H1 (cell line): Measurements from ENCODE around the gene P2RX6. TPM values are rescaled to one million over a fixed set of nuclear protein-coding genes. Genes with fewer than 3 reads are reported as not detected.
"Not testable (repeated sequence)": the region's sequence is repeated elsewhere in the genome, so short reads cannot be mapped to it uniquely, and the experiment has no call there.

Experiments
- CTCF ChIA-PET: fragments of 300-600 bp; sonication (Branson Sonifier 250); formaldehyde crosslinking; loops from one replicate; lab custom pipeline; 2021; ENCODE audit not compliant: partially characterized antibody; lab: Charles Lee
- POLR2A ChIA-PET: fragments of 300-600 bp; sonication (Branson Sonifier 250); formaldehyde crosslinking; loops from one replicate; lab custom pipeline; 2021; ENCODE audit warnings: inconsistent platforms; ENCODE audit not compliant: partially characterized antibody; lab: Charles Lee
- DNase-seq, 2 experiments: peaks; one replicate each; pipeline versions ENCODE4 v3.0.0 to v3.0.0-alpha.2; 2010 to 2022; ENCODE audit warnings: low spot score in 2 of 2, low read depth in 1 of 2, mixed read lengths in 1 of 2
- FAIRE-seq: peaks from 2 replicates; lab custom pipeline; 2011; peaks lifted over from hg19 to GRCh38; lab: Jason Lieb, UNC
- H2AFZ ChIP-seq: 2 replicates; pipeline ENCODE4 v1.8.1; 2012; ENCODE audit warnings: low read length, inconsistent platforms
- H2AK5ac ChIP-seq: 2 replicates; pipeline ENCODE4 v1.6.1; 2013; ENCODE audit warnings: low read depth, low read length
- H2BK120ac ChIP-seq: replicated peaks from 2 replicates; pipeline ENCODE3; 2013; ENCODE audit warnings: low read depth, low read length, inconsistent platforms
- H2BK12ac ChIP-seq: 2 replicates; pipeline ENCODE4 v1.6.1; 2013; ENCODE audit warnings: low read depth, low read length
- H2BK15ac ChIP-seq: 2 replicates; pipeline ENCODE4 v1.6.1; 2013; ENCODE audit warnings: low read length
- H2BK20ac ChIP-seq: 2 replicates; pipeline ENCODE4 v1.6.1; 2013; ENCODE audit warnings: low read length
- H2BK5ac ChIP-seq: 2 replicates; pipeline ENCODE4 v1.6.1; 2013; ENCODE audit warnings: low read depth, low read length
- H3K14ac ChIP-seq: 2 replicates; pipeline ENCODE4 v1.6.1; 2013; ENCODE audit warnings: inconsistent platforms; ENCODE audit not compliant: insufficient read length
- H3K18ac ChIP-seq: 2 replicates; pipeline ENCODE4 v1.6.1; 2013; ENCODE audit warnings: low read length; ENCODE audit errors: extremely low read depth
- H3K23ac ChIP-seq: 2 replicates; pipeline ENCODE4 v1.6.1; 2013; ENCODE audit warnings: inconsistent platforms; ENCODE audit not compliant: insufficient read length
- H3K23me2 ChIP-seq: 2 replicates; pipeline ENCODE4 v1.6.1; 2013; ENCODE audit warnings: low read depth, low read length
- H3K27ac ChIP-seq: 2 replicates; pipeline ENCODE4 v1.6.1; 2011; ENCODE audit warnings: low read depth, low read length, inconsistent platforms
- H3K27me3 ChIP-seq, 4 experiments: replicated peaks in 1 of 4; 1 replicate in 1 of 4; 2 replicates in 3 of 4; pipeline versions ENCODE4 v1.6.1 to v1.8.1; 2011 to 2013; ENCODE audit warnings: low read length in 3 of 4, mild to moderate bottlenecking in 3 of 4, inconsistent platforms in 2 of 4, mixed read lengths in 2 of 4, moderate library complexity in 1 of 4; ENCODE audit not compliant: control insufficient read depth in 3 of 4, insufficient read depth in 3 of 4; ENCODE audit errors: extremely low read depth in 1 of 4
- H3K36me3 ChIP-seq, 4 experiments: 2 replicates each; pipeline versions ENCODE4 v1.6.1 to v1.8.1; 2011 to 2013; ENCODE audit warnings: mild to moderate bottlenecking in 4 of 4, low read length in 3 of 4, moderate library complexity in 2 of 4, control low read depth in 1 of 4, inconsistent platforms in 1 of 4; ENCODE audit not compliant: insufficient read depth in 4 of 4, control insufficient read depth in 2 of 4
- H3K4ac ChIP-seq: replicated peaks from 2 replicates; pipeline ENCODE3; 2013; ENCODE audit warnings: low read length, low read depth, mixed read lengths, inconsistent platforms; ENCODE audit not compliant: insufficient read length
- H3K4me1 ChIP-seq, 4 experiments: replicated peaks in 1 of 4; 1 replicate in 1 of 4; 2 replicates in 3 of 4; pipeline versions ENCODE4 v1.6.1 to v1.8.1; 2011 to 2013; ENCODE audit warnings: low read length in 3 of 4, inconsistent platforms in 2 of 4, mixed read lengths in 1 of 4; ENCODE audit not compliant: insufficient read depth in 4 of 4, control insufficient read depth in 3 of 4
- H3K4me2 ChIP-seq, 2 experiments: 2 replicates each; pipeline versions ENCODE4 v1.6.1 to v1.8.1; 2011 to 2013; ENCODE audit warnings: low read depth in 2 of 2, low read length in 2 of 2, control low read depth in 1 of 2, inconsistent platforms in 1 of 2, mild to moderate bottlenecking in 1 of 2; ENCODE audit not compliant: insufficient read depth in 1 of 2
- H3K4me3 ChIP-seq, 4 experiments: fragments of 200-600, 300-600 bp in 1 of 4; sonication (generic), shearing (Covaris generic), sonication (Bioruptor Twin) in 1 of 4; 2 replicates each; pipeline versions ENCODE4 v1.5.1 to v1.8.1; 2011 to 2016; ENCODE audit warnings: low read length in 4 of 4, low read depth in 3 of 4, control low read depth in 2 of 4, inconsistent platforms in 2 of 4, mild to moderate bottlenecking in 2 of 4, mixed read lengths in 1 of 4, moderate library complexity in 1 of 4; ENCODE audit not compliant: insufficient read depth in 2 of 4; ENCODE audit errors: extremely low read depth in 1 of 4
- H3K56ac ChIP-seq: replicated peaks from 2 replicates; pipeline ENCODE3; 2013; ENCODE audit warnings: low read depth, mild to moderate bottlenecking, mixed read lengths, low read length, inconsistent platforms; ENCODE audit not compliant: insufficient read length
- H3K79me1 ChIP-seq: 2 replicates; pipeline ENCODE4 v1.6.1; 2013; ENCODE audit warnings: low read depth, low read length, control low read depth
- H3K79me2 ChIP-seq, 2 experiments: 2 replicates each; pipeline versions ENCODE4 v1.6.1 to v1.8.1; 2012 to 2013; ENCODE audit warnings: low read length in 2 of 2, mild to moderate bottlenecking in 2 of 2, inconsistent platforms in 1 of 2; ENCODE audit not compliant: insufficient read depth in 2 of 2, control insufficient read depth in 1 of 2
- H3K9ac ChIP-seq, 4 experiments: replicated peaks in 1 of 4; 1 replicate in 1 of 4; 2 replicates in 3 of 4; pipeline versions ENCODE4 v1.6.1 to v1.8.1; 2011 to 2013; ENCODE audit warnings: low read depth in 3 of 4, low read length in 3 of 4, control low read depth in 2 of 4, mild to moderate bottlenecking in 2 of 4, moderate library complexity in 2 of 4, inconsistent platforms in 1 of 4; ENCODE audit errors: extremely low read depth in 1 of 4
- H3K9me3 ChIP-seq, 2 experiments: 2 replicates each; pipeline versions ENCODE4 v1.6.1 to v1.8.1; 2012 to 2013; ENCODE audit warnings: mild to moderate bottlenecking in 2 of 2, moderate library complexity in 2 of 2, control low read depth in 1 of 2, inconsistent platforms in 1 of 2, low read depth in 1 of 2, low read length in 1 of 2, mixed read lengths in 1 of 2; ENCODE audit not compliant: insufficient read depth in 2 of 2
- H4K20me1 ChIP-seq, 2 experiments: replicated peaks in 1 of 2; 2 replicates each; pipeline versions ENCODE3 to v1.8.1; 2011 to 2013; ENCODE audit warnings: inconsistent platforms in 2 of 2, low read length in 2 of 2, mild to moderate bottlenecking in 1 of 2; ENCODE audit not compliant: insufficient read depth in 2 of 2, control insufficient read depth in 1 of 2
- H4K5ac ChIP-seq: 2 replicates; pipeline ENCODE4 v1.6.1; 2013; ENCODE audit warnings: low read length, low read depth, mixed read lengths, inconsistent platforms; ENCODE audit not compliant: insufficient read length
- H4K8ac ChIP-seq: 2 replicates; pipeline ENCODE4 v1.8.0; 2013; ENCODE audit warnings: mild to moderate bottlenecking, moderate library complexity, low read length, inconsistent platforms; ENCODE audit not compliant: insufficient read depth; ENCODE audit errors: extremely low read depth
- H4K91ac ChIP-seq: replicated peaks from 2 replicates; pipeline ENCODE3; 2013; ENCODE audit warnings: low read length, mixed read lengths, inconsistent platforms; ENCODE audit not compliant: insufficient read length
- WGBS, 2 experiments: shearing (Covaris generic) in 1 of 2; methylation state at CpG; one replicate each; pipeline versions ENCODE4 v1.1.6 to v1.1.7; 2013 to 2015; ENCODE audit warnings: low lambda C conversion rate in 2 of 2, mixed read lengths in 2 of 2, inconsistent platforms in 1 of 2, low coverage in 1 of 2, missing lambda C conversion rate in 1 of 2; ENCODE audit not compliant: insufficient replicate concordance in 2 of 2, insufficient coverage in 1 of 2, insufficient read length in 1 of 2; ENCODE audit errors: extremely low coverage in 1 of 2, missing lambda C conversion rate in 1 of 2; 5-methylcytosine and 5-hydroxymethylcytosine counted together
- polyA plus RNA-seq, 7 experiments: library from polyadenylated mRNA; depleted of rRNA in 3 of 7; stranded (reverse) in 5 of 7; unstranded in 2 of 7; fragments of >200 nt in 5 of 7; fragments of 200-250 nt in 2 of 7; gene quantifications; 1 replicate in 5 of 7; 2 replicates in 1 of 7; 4 replicates in 1 of 7; pipeline versions ENCODE4 v1.2.1 to v1.2.3, GENCODE V29; 2011 to 2013; ENCODE audit warnings: missing spikeins in 2 of 7, mixed read lengths in 2 of 7
- total RNA-seq: library from RNA; stranded (reverse); fragmentation: NEBNext Ultra II Directional; extraction: Animal tissue kit (Norgen Biotek cat#: 25700); gene quantifications from 2 replicates; pipeline ENCODE4 v1.2.1, GENCODE V29; 2021

The P2RX6 gene
- total and polyA plus RNA-seq, 2 of the 8 experiments (the other 6 are each of a cell fraction or from before 2014, with no cell fraction given) = 0.09 TPM; not detected in 1

DNA sequence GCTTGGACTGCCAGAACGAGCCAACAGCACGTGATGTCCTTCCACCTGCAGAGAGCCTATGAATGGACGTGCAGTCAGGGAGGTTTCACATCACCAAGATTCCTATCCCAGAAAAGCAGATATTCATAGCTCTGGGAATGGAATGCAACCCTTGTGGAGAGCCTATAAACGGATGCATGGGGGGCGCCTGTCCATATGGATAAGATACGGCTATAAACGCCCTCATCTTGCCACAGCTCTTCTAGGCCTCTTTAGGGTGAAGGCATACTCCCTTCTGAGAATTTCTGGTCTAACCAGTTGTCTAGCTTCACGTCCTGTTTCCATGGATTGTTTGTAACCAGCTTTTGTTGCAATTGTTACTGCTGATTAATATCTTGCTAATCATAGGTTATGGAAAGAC, 56.8 kb downstream of the P2RX6 start:
- H4K91ac ChIP-seq, H3K9ac ChIP-seq, H3K9me3 ChIP-seq, H2BK20ac ChIP-seq, H2BK15ac ChIP-seq, H3K27me3 ChIP-seq, FAIRE-seq, H3K79me2 ChIP-seq, H2BK5ac ChIP-seq, H3K56ac ChIP-seq, H2BK12ac ChIP-seq, H3K4me1 ChIP-seq, DNase-seq, H3K79me1 ChIP-seq, H2AFZ ChIP-seq, H3K18ac ChIP-seq, H3K4ac ChIP-seq, H3K23ac ChIP-seq, H3K4me3 ChIP-seq, H3K14ac ChIP-seq, H3K27ac ChIP-seq, H3K23me2 ChIP-seq, H3K4me2 ChIP-seq, H2AK5ac ChIP-seq, POLR2A ChIA-PET, H2BK120ac ChIP-seq, H3K36me3 ChIP-seq, H4K20me1 ChIP-seq, H4K5ac ChIP-seq, H4K8ac ChIP-seq: not testable (repeated sequence)
- 77% methylated on average over 8 of the region's 8 CpGs; no CpG with 5 or more reads in 1 of the 2 experiments for WGBS, 2 experiments
- CTCF ChIA-PET = interaction anchor here (0.6 kb wide), 1 partner anchor 478 kb away, joined by 3 read pairs; no protein-coding TSS in a partner anchor
